B cell (primary cell): Measurements from ENCODE around the gene TAF11.

ENCODE experiments used
- CTCF ChIP-seq: fragments of 200-600 bp; IDR thresholded peaks from one replicate; pipeline ENCODE4 v1.8.0; 2022; ENCODE audit warnings: antibody characterized with exemption, mild to moderate bottlenecking
- EZH2 ChIP-seq: IDR thresholded peaks from 2 replicates; pipeline ENCODE4 v1.6.1; 2012; ENCODE audit warnings: borderline replicate concordance, low read depth, mild to moderate bottlenecking, moderate library complexity, low read length; ENCODE audit not compliant: insufficient read depth, poor library complexity, severe bottlenecking

GRCh38 chr6:34930221-34930620 is 42.4 kb upstream of the TAF11 start:
- no peak for TF ChIP-seq CTCF
- TF ChIP-seq EZH2 = no peak
